Fibroblast of skin of back (primary cell): Measurements from ENCODE around the gene TSPAN2.

Experiments
- DNase-seq: peaks from one replicate; pipeline ENCODE4 v3.0.0-alpha.2; 2013

TSPAN2 gene

GRCh38 chr1:115113766-115114165 is 24.5 kb upstream of the TSPAN2 start:
- peak; percentile 15 for DNase-seq

GRCh38 chr1:115112496-115113375 is 23.4 kb upstream of the TSPAN2 start:
- peak; percentile 18 for DNase-seq

GRCh38 chr1:115107516-115108260 is 18.4 kb upstream of the TSPAN2 start:
- no peak for DNase-seq

- no peak for DNase-seq
Measured at GRCh38 chr1:115105831-115106230, 16.5 kb upstream of the TSPAN2 start.

GRCh38 chr1:115099693-115100050 is 10.4 kb upstream of the TSPAN2 start:
- DNase-seq, result no peak

- peak; percentile 9 for DNase-seq
Measured at GRCh38 chr1:115098979-115099692, 9.8 kb upstream of the TSPAN2 start.

- DNase-seq, result no peak
Measured at GRCh38 chr1:115092175-115092574, 2.9 kb upstream of the TSPAN2 start.

GRCh38 chr1:115091572-115091971 is 2.3 kb upstream of the TSPAN2 start:
- DNase-seq, result no peak

- no peak for DNase-seq
Measured at GRCh38 chr1:115090956-115091355, 1.7 kb upstream of the TSPAN2 start.

GRCh38 chr1:115090540-115090939 is 1.2 kb upstream of the TSPAN2 start:
- no peak for DNase-seq

GRCh38 chr1:115090186-115090490 is 835 bp upstream of the TSPAN2 start:
- no peak for DNase-seq

GRCh38 chr1:115088871-115089419 is 358 bp downstream of the TSPAN2 start:
- DNase-seq, result no peak

GRCh38 chr1:115088115-115088778 is 1.1 kb downstream of the TSPAN2 start:
- DNase-seq, result no peak

GRCh38 chr1:115086176-115086830 is 3.0 kb downstream of the TSPAN2 start:
- no peak for DNase-seq

- DNase-seq, result no peak
Measured at GRCh38 chr1:115084902-115085511, 4.3 kb downstream of the TSPAN2 start.

- DNase-seq, result no peak
Measured at GRCh38 chr1:115082949-115083348, 6.4 kb downstream of the TSPAN2 start.

- DNase-seq, result no peak
Measured at GRCh38 chr1:115078708-115079107, 10.6 kb downstream of the TSPAN2 start.

- DNase-seq, result no peak
Measured at GRCh38 chr1:115077984-115078330, 11.3 kb downstream of the TSPAN2 start.

GRCh38 chr1:115077286-115077983 is 11.9 kb downstream of the TSPAN2 start:
- no peak for DNase-seq

GRCh38 chr1:115076384-115076915 is 12.9 kb downstream of the TSPAN2 start:
- no peak for DNase-seq
